ENCODE data around the gene CERT1.
"Not testable (repeated sequence)": the region's sequence is repeated elsewhere in the genome, so short reads cannot be mapped to it uniquely, and the experiment has no call there.

Gene CERT1

DNA sequence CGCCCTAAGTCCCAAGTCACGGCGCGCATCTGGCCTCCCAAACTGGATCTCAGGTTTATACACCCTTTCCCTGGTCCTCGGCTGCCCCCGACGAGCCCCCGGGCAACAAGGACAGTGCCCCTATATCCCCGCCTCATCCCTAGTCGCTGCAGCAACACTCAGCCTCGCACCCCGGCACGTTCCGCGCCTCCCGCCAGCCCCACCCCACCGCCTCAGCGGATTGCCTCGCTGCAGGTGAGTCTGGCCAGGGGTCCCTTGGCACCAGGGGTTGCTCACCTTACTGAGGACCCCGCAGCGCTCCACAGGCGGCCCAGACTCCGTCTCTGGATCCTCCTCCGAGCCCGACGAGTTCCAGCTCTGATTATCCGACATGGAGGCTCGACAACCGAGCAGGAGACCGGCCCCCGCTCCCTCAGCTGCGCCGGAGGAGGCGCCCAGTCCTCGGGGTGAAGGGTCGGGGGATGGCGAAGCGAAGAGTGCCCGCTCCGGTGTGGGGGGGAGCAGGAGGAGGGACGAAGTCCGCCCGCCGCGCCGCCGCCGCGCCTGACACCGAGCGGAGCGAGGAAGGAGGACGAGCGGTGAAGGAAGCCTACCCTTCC, 494 bp downstream of the CERT1 start:
- TF ChIP-seq ZFX (IDR thresholded peaks at IDR 0.05), result no peak
- TF ChIP-seq, protein P1, sequence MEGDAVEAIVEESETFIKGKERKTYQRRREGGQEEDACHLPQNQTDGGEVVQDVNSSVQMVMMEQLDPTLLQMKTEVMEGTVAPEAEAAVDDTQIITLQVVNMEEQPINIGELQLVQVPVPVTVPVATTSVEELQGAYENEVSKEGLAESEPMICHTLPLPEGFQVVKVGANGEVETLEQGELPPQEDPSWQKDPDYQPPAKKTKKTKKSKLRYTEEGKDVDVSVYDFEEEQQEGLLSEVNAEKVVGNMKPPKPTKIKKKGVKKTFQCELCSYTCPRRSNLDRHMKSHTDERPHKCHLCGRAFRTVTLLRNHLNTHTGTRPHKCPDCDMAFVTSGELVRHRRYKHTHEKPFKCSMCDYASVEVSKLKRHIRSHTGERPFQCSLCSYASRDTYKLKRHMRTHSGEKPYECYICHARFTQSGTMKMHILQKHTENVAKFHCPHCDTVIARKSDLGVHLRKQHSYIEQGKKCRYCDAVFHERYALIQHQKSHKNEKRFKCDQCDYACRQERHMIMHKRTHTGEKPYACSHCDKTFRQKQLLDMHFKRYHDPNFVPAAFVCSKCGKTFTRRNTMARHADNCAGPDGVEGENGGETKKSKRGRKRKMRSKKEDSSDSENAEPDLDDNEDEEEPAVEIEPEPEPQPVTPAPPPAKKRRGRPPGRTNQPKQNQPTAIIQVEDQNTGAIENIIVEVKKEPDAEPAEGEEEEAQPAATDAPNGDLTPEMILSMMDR (conservative IDR thresholded peaks at IDR 0.05), result no peak
- peak overlapping the region; percentile 90 for H3K27ac ChIP-seq

DNA sequence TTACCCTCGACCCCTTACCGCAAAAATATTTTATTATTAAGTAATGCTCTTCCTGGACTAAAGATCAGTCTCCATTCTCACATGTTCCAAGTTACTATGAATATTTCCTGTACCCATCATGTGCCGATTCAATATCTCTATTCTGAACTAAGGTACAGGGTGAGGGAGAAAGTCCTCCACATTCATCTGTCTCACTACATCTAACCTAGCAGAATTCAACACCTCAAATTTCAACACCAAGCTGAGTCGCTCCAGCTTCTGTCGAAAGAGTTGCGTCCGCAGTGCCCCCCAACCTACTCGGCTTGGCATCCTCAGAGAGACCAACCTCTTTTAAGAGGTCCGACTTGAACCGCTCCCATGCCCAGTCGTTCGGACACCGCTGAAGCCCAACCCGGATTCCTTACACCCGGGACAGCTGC, 1.0 kb downstream of the CERT1 start:
- no peak for TF ChIP-seq ZFX (IDR thresholded peaks at IDR 0.05)
- TF ChIP-seq, protein P1 (conservative IDR thresholded peaks at IDR 0.05), result no peak
- H3K27ac ChIP-seq, result peak overlapping the region; percentile 90

DNA sequence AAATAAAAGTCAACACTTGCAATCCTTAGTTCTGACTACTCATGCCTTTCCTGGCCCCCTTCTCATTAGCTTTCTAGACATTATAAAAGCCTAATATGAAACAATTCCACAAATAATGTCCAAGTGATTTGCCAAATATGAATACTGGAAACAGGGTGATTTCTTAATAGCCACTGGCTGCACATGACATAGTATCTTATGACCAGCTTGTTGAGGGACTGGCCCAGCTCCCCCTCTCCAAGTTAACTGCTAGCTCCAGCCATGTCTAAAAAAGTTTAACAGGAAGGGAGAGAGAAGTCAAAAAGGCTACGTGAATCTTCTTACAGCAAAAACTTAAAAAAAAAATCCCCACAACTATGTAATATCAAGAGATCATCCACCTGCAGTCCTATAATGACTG, 1.5 kb downstream of the CERT1 start:
- TF ChIP-seq, protein P1 (conservative IDR thresholded peaks at IDR 0.05), result no peak
- TF ChIP-seq ZFX (IDR thresholded peaks at IDR 0.05), result no peak
- no peak overlapping the region for H3K27ac ChIP-seq

DNA sequence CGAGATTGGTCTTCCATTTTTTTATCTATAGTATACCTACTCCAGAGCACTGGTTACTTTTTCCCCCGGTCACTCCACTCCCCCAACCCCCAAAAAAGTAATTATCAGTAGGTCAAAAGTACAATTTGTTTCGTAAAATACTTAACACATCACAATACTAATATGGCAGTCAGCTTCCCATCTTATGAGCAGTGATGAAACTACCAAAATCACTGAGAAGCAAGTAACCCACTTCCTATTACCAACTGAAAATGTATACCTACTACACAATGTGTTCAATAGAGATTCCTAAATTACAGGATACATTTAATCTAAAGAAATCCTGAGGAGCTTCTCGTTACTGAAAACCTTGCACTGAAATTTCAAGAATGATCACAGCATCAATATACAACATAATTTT, 1.9 kb downstream of the CERT1 start:
- no peak for TF ChIP-seq ZFX (IDR thresholded peaks at IDR 0.05)
- TF ChIP-seq, protein P1 (conservative IDR thresholded peaks at IDR 0.05), result no peak
- H3K27ac ChIP-seq, result no peak overlapping the region

DNA sequence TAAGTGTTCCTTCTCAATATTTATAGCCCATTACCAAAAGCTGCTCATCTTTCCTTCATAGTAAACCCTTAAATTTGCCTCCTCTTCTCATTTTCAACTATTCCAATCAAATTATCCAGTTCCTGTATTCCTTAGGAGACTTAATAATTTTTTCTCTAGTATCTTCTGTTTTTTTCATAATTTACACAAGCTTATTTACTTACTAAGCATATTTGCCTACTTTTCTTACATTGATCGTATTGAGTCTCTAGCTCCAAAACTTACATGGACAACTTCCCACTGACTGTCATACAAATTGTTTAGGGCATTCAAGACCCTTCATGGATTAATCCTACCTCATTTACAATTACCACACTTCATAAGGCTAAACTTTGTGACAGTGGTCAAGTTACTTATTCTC, 3.6 kb downstream of the CERT1 start:
- no peak for TF ChIP-seq ZFX (IDR thresholded peaks at IDR 0.05)
- TF ChIP-seq, protein P1 (conservative IDR thresholded peaks at IDR 0.05), result no peak
- no peak overlapping the region for H3K27ac ChIP-seq

DNA sequence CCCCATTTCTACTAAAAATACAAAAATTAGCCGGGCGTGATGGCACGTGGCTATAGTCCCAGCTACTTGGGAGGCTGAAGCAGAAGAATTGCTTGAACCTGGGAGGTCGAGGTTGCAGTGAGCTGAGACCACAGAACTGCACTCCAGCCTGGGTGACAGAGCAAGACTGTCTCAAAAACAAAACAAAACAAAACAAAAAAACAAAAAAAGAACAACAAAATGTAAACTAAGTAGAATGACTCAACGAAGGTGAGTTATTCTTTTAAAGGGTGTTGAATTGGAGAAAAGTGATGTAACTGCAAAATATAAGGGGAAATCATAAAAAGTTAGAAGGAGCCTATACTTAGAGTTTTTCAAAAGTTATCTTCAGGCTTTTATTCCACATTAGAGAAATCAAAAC, 6.3 kb downstream of the CERT1 start:
- H3K27ac ChIP-seq, result peak overlapping the region; percentile 58

DNA sequence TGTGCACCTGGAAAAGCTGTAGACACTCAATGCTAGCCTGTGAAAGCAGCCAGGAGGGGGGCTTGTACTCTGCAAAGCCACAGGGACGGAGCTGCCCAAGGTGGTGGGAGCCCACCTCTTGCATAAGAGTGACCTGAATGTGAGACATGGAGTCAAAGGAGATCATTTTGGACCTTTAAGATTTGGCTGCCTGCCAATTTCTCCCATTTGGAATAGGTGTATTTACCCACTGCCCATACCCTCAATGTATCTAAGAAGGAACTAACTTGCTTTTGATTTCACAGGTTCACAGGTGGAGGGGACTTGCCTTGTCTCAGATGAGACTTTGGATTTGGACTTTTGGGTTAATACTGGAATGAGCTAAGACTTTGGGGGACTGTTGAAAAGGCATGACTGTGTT, 12.6 kb downstream of the CERT1 start:
- H3K27ac ChIP-seq, result not testable (repeated sequence)

DNA sequence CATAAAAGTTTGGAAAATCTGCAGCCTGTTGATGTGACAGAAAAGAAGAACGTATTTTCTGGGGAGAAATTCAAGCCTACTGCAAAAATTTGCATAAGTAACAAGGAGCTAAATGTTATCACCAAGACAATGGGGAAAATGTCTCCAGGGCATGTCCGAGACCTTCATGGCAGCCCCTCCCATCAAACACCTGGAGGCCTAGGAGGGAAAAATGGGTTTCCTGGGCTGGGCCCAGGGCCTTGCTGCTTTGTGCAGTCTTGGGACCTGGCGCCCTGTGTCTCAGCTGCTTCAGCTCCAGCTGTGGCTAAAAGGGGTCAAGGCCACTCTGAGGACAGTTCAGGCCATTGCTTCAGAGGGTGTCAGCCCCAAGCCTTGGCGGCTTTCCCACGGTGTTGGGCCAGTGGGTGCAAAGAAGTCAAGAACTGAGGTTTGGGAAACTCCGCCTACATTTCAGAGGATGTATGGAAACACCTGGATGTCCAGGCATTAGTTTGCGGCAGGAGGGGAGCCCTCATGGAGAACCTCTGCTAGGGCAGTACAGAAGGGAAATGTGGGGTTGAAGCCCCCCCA, 13.1 kb downstream of the CERT1 start:
- H3K27ac ChIP-seq, result no peak overlapping the region
- no peak for TF ChIP-seq ZFX (IDR thresholded peaks at IDR 0.05)
- TF ChIP-seq, protein P1 (conservative IDR thresholded peaks at IDR 0.05), result no peak
